IMR-90 (cell line): ENCODE measurements around the gene TIMM13. TPM values are rescaled to one million over a fixed set of nuclear protein-coding genes. Genes with fewer than 3 reads are reported as not detected.

Experiments
- ATAC-seq: fragments of 200-7000 bp; cut with Tn5 transposase; 2 replicates; pipeline ENCODE4 v1.9.1; 2020; ENCODE audit warnings: low read depth, mild to moderate bottlenecking, moderate library complexity
- BruUV-seq: library from RNA; stranded (reverse); fragments of 400-500 nt; replicated peaks from 2 replicates; lab custom pipeline; 2021; lab: Mats Ljungman, UMichigan
- CTCF ChIA-PET: fragments of 300-600 bp; formaldehyde crosslinking; extraction: SDS; loops from one replicate; lab custom pipeline; 2021; ENCODE audit warnings: antibody characterized with exemption; lab: Yijun Ruan, JAX
- POLR2A ChIA-PET: fragments of 300-600 bp; sonication (Branson Sonifier 250); formaldehyde crosslinking; loops from one replicate; lab custom pipeline; 2022; ENCODE audit warnings: antibody characterized with exemption; ENCODE audit not compliant: unreplicated experiment; lab: Charles Lee
- DNase-seq: peaks from one replicate; pipeline ENCODE4 v3.0.0; 2013
- H2AFZ ChIP-seq: replicated peaks from 2 replicates; pipeline ENCODE3; 2013; ENCODE audit warnings: low read length, mild to moderate bottlenecking; ENCODE audit not compliant: poor library complexity
- H2AK5ac ChIP-seq: 2 replicates; pipeline ENCODE4 v1.6.1; 2013; ENCODE audit warnings: low read depth, low read length, inconsistent platforms
- H2AK9ac ChIP-seq: replicated peaks from 2 replicates; pipeline ENCODE3; 2013; ENCODE audit warnings: mild to moderate bottlenecking, low read depth, low read length, moderate library complexity; ENCODE audit not compliant: poor library complexity
- H2BK120ac ChIP-seq: 2 replicates; pipeline ENCODE4 v1.6.1; 2013; ENCODE audit warnings: low read depth, low read length, inconsistent platforms
- H2BK15ac ChIP-seq: 3 replicates; pipeline ENCODE4 v1.6.1; 2013; ENCODE audit warnings: low read depth, low read length, inconsistent platforms
- H2BK20ac ChIP-seq: 2 replicates; pipeline ENCODE4 v1.6.1; 2013; ENCODE audit warnings: low read depth, mild to moderate bottlenecking, inconsistent platforms, low read length, moderate library complexity
- H2BK5ac ChIP-seq: 2 replicates; pipeline ENCODE4 v1.6.1; 2013; ENCODE audit warnings: mild to moderate bottlenecking, low read depth, low read length, inconsistent platforms; ENCODE audit not compliant: poor library complexity, severe bottlenecking
- H3K14ac ChIP-seq: replicated peaks from 2 replicates; pipeline ENCODE4 v1.6.1; 2013; ENCODE audit warnings: low read depth, low read length, inconsistent platforms
- H3K18ac ChIP-seq: 2 replicates; pipeline ENCODE4 v1.6.1; 2013; ENCODE audit warnings: low read depth, low read length, control low read depth
- H3K23ac ChIP-seq: 2 replicates; pipeline ENCODE4 v1.6.1; 2013; ENCODE audit warnings: low read depth, low read length, inconsistent platforms
- H3K27ac ChIP-seq: 2 replicates; pipeline ENCODE4 v1.5.1; 2013; ENCODE audit warnings: mild to moderate bottlenecking, control low read depth, low read length; ENCODE audit not compliant: insufficient read depth
- H3K27me3 ChIP-seq: 2 replicates; pipeline ENCODE4 v1.6.1; 2013; ENCODE audit warnings: low read length; ENCODE audit not compliant: control insufficient read depth, insufficient read depth
- H3K36me3 ChIP-seq: 2 replicates; pipeline ENCODE4 v1.6.1; 2013; ENCODE audit warnings: low read length, mixed read lengths; ENCODE audit not compliant: control insufficient read depth, insufficient read depth
- H3K4ac ChIP-seq: 2 replicates; pipeline ENCODE4 v1.6.1; 2013; ENCODE audit warnings: low read depth, low read length, inconsistent platforms
- H3K4me1 ChIP-seq: 2 replicates; pipeline ENCODE4 v1.6.1; 2013; ENCODE audit warnings: low read length, mixed read lengths; ENCODE audit not compliant: control insufficient read depth, insufficient read depth
- H3K4me2 ChIP-seq: 2 replicates; pipeline ENCODE4 v1.6.1; 2013; ENCODE audit warnings: low read depth, mild to moderate bottlenecking, control low read depth, low read length, moderate library complexity
- H3K4me3 ChIP-seq: 2 replicates; pipeline ENCODE4 v1.5.1; 2013; ENCODE audit warnings: low read depth, mild to moderate bottlenecking, control low read depth, low read length, moderate library complexity; ENCODE audit not compliant: insufficient read depth
- H3K56ac ChIP-seq: 2 replicates; pipeline ENCODE4 v1.6.1; 2013; ENCODE audit warnings: low read length, inconsistent platforms; ENCODE audit not compliant: insufficient read depth; ENCODE audit errors: extremely low read depth
- H3K79me1 ChIP-seq, 2 experiments: 2 replicates each; pipeline ENCODE4 v1.6.1; 2013; ENCODE audit warnings: low read length in 2 of 2, inconsistent platforms in 1 of 2, low read depth in 1 of 2
- H3K9ac ChIP-seq: 2 replicates; pipeline ENCODE4 v1.6.1; 2013; ENCODE audit warnings: low read depth, low read length, control low read depth
- H3K9me1 ChIP-seq: 2 replicates; pipeline ENCODE4 v1.6.1; 2013; ENCODE audit warnings: low read length, inconsistent platforms; ENCODE audit not compliant: insufficient read depth
- H3K9me3 ChIP-seq: 2 replicates; pipeline ENCODE4 v1.6.1; 2013; ENCODE audit warnings: low read length; ENCODE audit not compliant: control insufficient read depth, insufficient read depth
- H4K20me1 ChIP-seq: 2 replicates; pipeline ENCODE4 v1.6.1; 2013; ENCODE audit warnings: low read length, inconsistent platforms; ENCODE audit not compliant: insufficient read depth
- H4K5ac ChIP-seq: 2 replicates; pipeline ENCODE4 v1.6.1; 2013; ENCODE audit warnings: mild to moderate bottlenecking, low read depth, low read length, control low read depth
- H4K8ac ChIP-seq, 2 experiments: 2 replicates each; pipeline ENCODE4 v1.6.1; 2013; ENCODE audit warnings: low read depth in 2 of 2, low read length in 2 of 2, control low read depth in 1 of 2, inconsistent platforms in 1 of 2
- H4K91ac ChIP-seq: 2 replicates; pipeline ENCODE4 v1.6.1; 2013; ENCODE audit warnings: low read depth, low read length, inconsistent platforms; ENCODE audit not compliant: insufficient read depth
- ELK1 ChIP-seq: fragments of 150-350 bp; IDR thresholded peaks from 2 replicates; pipeline ENCODE4 v1.6.1; 2016; ENCODE audit warnings: low read depth, mild to moderate bottlenecking, low read length, moderate library complexity, borderline replicate concordance
- FOS ChIP-seq: fragments of 150-350 bp; IDR thresholded peaks from 2 replicates; pipeline ENCODE4 v1.6.1; 2016; ENCODE audit warnings: low read depth, low read length
- MAFK ChIP-seq: IDR thresholded peaks from 2 replicates; pipeline ENCODE4 v1.6.1; 2012; ENCODE audit warnings: low read depth, low read length, improper control_type of control experiment
- NFE2L2 ChIP-seq: fragments of 150-350 bp; IDR thresholded peaks from 2 replicates; pipeline ENCODE4 v1.6.1; 2016; ENCODE audit warnings: low read depth, mild to moderate bottlenecking, low read length
- POLR2A ChIP-seq: IDR thresholded peaks from 2 replicates; pipeline ENCODE4 v1.6.1; 2012; ENCODE audit warnings: mild to moderate bottlenecking, low read depth, low read length
- RFX5 ChIP-seq: IDR thresholded peaks from 2 replicates; pipeline ENCODE4 v1.8.0; 2012; ENCODE audit warnings: low read depth, mild to moderate bottlenecking, low read length, moderate library complexity
- SMC3 ChIP-seq: fragments of 150-350 bp; IDR thresholded peaks from 2 replicates; pipeline ENCODE4 v1.6.1; 2016; ENCODE audit warnings: low read depth, mild to moderate bottlenecking, antibody characterized with exemption, low read length, moderate library complexity
- WGBS, 2 experiments: methylation state at CpG; one replicate each; pipeline versions ENCODE4 v1.1.5 to v1.1.7; 2013; ENCODE audit warnings: missing lambda C conversion rate in 2 of 2; ENCODE audit not compliant: insufficient read length in 1 of 2; ENCODE audit errors: extremely low coverage in 2 of 2; 5-methylcytosine and 5-hydroxymethylcytosine counted together
- dilution Hi-C: fragments of 300-500 bp; cut with HindIII; formaldehyde crosslinking; loops from one replicate; pipeline ENCODE4 v1.14.3; 2018; ENCODE audit warnings: low sequenced_read_pairs; ENCODE audit not compliant: unreplicated experiment
- in situ Hi-C: fragments of 300-500 bp; cut with MboI; formaldehyde crosslinking; loops from 3 replicates; pipeline ENCODE4 v1.14.3; 2019; ENCODE audit warnings: low sequenced_read_pairs, inconsistent platforms, mixed read lengths
- intact Hi-C: fragments of 100-400 bp; cut with micrococcal nuclease; formaldehyde crosslinking; loops from 2 replicates; pipeline ENCODE4 v1.10.0; 2022
- polyA plus RNA-seq, 3 experiments: library from polyadenylated mRNA; depleted of rRNA; stranded (reverse); fragments of >200 nt; gene quantifications; 2 replicates each; pipeline ENCODE4 v1.2.3, GENCODE V29; 2012; ENCODE audit warnings: low replicate concordance in 1 of 3
- total RNA-seq: library from RNA; depleted of rRNA; stranded (reverse); fragments of >200 nt; gene quantifications from 2 replicates; pipeline ENCODE4 v1.2.3, GENCODE V29; 2012

Gene TIMM13
- total and polyA plus RNA-seq, 2 of the 4 experiments (the other 2 are of a cell fraction) = 21.0 to 62.3 TPM

- H2AFZ ChIP-seq = no peak overlapping the region
- H3K18ac ChIP-seq = no peak overlapping the region
- H3K4me1 ChIP-seq = no peaks in the 10 kb centered on the region
- dilution Hi-C loops (no loop called here), in situ Hi-C loops (no loop called here), intact Hi-C loops (no loop called here)
- H3K23ac ChIP-seq = no peak overlapping the region
- H3K36me3 ChIP-seq = no peaks in the 10 kb centered on the region
- H2BK5ac ChIP-seq = no peak overlapping the region
- no peak overlapping the region for H3K4me3 ChIP-seq
- H2AK9ac ChIP-seq = no peak overlapping the region
- H2BK20ac ChIP-seq = no peak overlapping the region
- DNase-seq (no peak), ATAC-seq (no peak)
- H3K56ac ChIP-seq = no peak overlapping the region
- peaks cover 3% of the 10 kb centered on the region; the same call in 1 of the 2 replicates for H3K27me3 ChIP-seq
- POLR2A ChIA-PET = no interaction called here
- CTCF ChIA-PET = no interaction called here
- no peaks in the 10 kb centered on the region for H4K20me1 ChIP-seq
- no peak overlapping the region for H3K9ac ChIP-seq
- H2AK5ac ChIP-seq = no peak overlapping the region
- peaks cover 14% of the 10 kb centered on the region for H3K9me3 ChIP-seq
- WGBS, 2 experiments = 100% methylated on average over 1 of the region's 7 CpGs; no CpG with 5 or more reads in 1 of the 2 experiments
- no peak overlapping the region for H3K27ac ChIP-seq
- no peak overlapping the region for H3K14ac ChIP-seq
- no peak overlapping the region for H2BK15ac ChIP-seq
- H4K8ac ChIP-seq = no peak overlapping the region
- H3K9me1 ChIP-seq = no peaks in the 10 kb centered on the region
- H3K79me1 ChIP-seq = no peaks in the 10 kb centered on the region
- no peak overlapping the region for H4K91ac ChIP-seq
- TF ChIP-seq POLR2A = no peak
- TF ChIP-seq ELK1 = no peak
- no peak for TF ChIP-seq NFE2L2
- no peak for TF ChIP-seq FOS
- no peak for TF ChIP-seq MAFK
- no peak for TF ChIP-seq RFX5
- TF ChIP-seq SMC3 = no peak
- no peak overlapping the region for H2BK120ac ChIP-seq
- no peak overlapping the region for H3K4me2 ChIP-seq
- no TSS peak for BruUV-seq
- H3K4ac ChIP-seq = no peak overlapping the region
- H4K5ac ChIP-seq = no peak overlapping the region
These were observed 17.4 kb downstream of the TIMM13 start for GRCh38 chr19:2410023-2410422.
